ENCODE measurements around the gene COA8.

DNA sequence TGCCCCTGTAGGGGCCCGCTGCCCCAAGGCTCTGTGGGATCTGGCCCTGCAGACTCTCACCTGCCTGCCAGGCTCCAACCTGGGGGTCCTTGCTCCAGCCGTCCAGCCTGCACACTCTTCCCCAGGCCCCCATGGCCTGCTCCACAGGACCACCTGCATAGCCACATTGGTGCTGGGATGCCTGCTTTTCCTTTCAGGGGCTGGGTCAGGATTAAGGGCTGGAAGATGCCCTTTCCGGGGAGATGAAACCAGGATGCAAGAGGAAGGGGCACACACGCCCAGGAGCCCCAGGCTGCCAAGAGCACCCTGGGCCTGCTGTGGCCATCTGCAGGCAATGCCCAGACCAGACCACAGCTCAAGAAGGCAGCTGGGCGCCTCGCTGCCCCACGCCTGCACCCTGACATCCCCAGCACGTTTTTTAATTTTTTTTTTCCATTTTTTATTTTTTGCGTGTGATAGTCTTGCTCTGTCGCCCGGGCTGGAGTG, 15.3 kb upstream of the COA8 start:
- TF ChIP-seq EZH2 (IDR thresholded peaks at IDR 0.05; ENCODE audit: borderline replicate concordance, insufficient read depth, low read length, poor library complexity, severe bottlenecking) (no peak), POLR2AphosphoS5 (IDR thresholded peaks at IDR 0.05) (no peak), EP300 (conservative IDR thresholded peaks at IDR 0.05; ENCODE audit: poor library complexity, severe bottlenecking) (no peak)
- TF ChIP-seq, protein P1, sequence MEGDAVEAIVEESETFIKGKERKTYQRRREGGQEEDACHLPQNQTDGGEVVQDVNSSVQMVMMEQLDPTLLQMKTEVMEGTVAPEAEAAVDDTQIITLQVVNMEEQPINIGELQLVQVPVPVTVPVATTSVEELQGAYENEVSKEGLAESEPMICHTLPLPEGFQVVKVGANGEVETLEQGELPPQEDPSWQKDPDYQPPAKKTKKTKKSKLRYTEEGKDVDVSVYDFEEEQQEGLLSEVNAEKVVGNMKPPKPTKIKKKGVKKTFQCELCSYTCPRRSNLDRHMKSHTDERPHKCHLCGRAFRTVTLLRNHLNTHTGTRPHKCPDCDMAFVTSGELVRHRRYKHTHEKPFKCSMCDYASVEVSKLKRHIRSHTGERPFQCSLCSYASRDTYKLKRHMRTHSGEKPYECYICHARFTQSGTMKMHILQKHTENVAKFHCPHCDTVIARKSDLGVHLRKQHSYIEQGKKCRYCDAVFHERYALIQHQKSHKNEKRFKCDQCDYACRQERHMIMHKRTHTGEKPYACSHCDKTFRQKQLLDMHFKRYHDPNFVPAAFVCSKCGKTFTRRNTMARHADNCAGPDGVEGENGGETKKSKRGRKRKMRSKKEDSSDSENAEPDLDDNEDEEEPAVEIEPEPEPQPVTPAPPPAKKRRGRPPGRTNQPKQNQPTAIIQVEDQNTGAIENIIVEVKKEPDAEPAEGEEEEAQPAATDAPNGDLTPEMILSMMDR (IDR thresholded peaks at IDR 0.05; ENCODE audit: poor library complexity, severe bottlenecking) = no peak
- TF ChIP-seq, protein P2, sequence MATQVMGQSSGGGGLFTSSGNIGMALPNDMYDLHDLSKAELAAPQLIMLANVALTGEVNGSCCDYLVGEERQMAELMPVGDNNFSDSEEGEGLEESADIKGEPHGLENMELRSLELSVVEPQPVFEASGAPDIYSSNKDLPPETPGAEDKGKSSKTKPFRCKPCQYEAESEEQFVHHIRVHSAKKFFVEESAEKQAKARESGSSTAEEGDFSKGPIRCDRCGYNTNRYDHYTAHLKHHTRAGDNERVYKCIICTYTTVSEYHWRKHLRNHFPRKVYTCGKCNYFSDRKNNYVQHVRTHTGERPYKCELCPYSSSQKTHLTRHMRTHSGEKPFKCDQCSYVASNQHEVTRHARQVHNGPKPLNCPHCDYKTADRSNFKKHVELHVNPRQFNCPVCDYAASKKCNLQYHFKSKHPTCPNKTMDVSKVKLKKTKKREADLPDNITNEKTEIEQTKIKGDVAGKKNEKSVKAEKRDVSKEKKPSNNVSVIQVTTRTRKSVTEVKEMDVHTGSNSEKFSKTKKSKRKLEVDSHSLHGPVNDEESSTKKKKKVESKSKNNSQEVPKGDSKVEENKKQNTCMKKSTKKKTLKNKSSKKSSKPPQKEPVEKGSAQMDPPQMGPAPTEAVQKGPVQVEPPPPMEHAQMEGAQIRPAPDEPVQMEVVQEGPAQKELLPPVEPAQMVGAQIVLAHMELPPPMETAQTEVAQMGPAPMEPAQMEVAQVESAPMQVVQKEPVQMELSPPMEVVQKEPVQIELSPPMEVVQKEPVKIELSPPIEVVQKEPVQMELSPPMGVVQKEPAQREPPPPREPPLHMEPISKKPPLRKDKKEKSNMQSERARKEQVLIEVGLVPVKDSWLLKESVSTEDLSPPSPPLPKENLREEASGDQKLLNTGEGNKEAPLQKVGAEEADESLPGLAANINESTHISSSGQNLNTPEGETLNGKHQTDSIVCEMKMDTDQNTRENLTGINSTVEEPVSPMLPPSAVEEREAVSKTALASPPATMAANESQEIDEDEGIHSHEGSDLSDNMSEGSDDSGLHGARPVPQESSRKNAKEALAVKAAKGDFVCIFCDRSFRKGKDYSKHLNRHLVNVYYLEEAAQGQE (IDR thresholded peaks at IDR 0.05; ENCODE audit: borderline replicate concordance) = no peak
